Activated gamma-delta T cell treated with anti-CD3 and anti-CD28 coated beads, Interleukin-2, amount 50 U/mL, for 16 hours (primary cell): ENCODE measurements around the gene LRMDA.
"Not testable (repeated sequence)": the region's sequence is repeated elsewhere in the genome, so short reads cannot be mapped to it uniquely, and the experiment has no call there.

Source experiments
- DNase-seq: peaks from one replicate; pipeline ENCODE4 v3.0.0-alpha.2; 2020; ENCODE audit warnings: low read depth

Gene LRMDA

DNA sequence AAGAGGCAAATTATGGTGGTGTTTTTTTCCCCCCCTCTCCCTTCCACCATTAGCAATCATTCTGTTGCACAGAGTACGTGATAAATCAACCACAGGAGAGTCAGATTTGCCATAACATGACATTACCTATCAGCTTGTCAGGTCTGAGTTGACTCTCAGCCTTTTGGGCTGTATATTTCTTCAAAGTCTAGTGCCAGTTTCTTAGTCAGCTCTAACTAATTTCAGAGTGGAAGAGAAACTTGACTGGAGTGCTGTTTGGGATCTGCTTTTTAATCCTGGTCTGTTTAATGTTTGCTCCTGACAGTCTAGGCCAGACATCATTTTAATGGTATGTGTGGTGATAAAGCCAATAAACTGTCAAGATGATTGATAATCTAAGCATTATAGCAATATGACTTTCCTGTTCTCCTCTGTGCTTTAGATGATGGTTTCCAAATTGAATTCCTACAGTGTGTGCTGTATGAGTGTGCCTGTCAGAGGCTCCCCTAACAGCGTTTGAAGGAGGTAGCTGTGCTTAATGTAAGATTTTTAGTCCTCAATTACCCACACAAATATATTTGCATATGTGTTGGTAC lies 76.9 kb downstream of the LRMDA start:
- no peak for DNase-seq

DNA sequence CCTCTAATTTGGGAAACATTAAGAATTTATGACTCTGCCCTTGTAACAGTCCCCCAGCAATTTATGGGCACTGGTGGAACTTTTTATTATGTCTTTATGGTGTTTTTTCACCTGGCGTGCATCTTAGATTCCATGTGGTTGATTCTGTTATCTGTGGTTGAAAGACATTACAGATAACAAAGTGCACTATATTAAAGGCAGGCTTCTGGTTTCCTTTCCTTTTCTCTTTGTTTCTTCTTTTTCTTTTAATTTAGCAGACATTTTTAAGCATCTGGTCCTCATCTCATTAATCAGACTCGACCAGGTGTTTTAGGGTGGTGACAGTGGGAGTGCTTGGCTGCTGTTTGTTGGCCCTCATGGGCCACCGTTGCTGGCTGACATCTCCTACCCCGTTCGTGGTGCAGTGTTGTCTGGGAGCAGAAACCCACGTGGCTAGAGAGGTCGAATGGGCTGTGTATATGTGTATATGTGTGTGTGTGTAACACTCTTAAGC lies 77.4 kb downstream of the LRMDA start:
- no peak for DNase-seq

DNA sequence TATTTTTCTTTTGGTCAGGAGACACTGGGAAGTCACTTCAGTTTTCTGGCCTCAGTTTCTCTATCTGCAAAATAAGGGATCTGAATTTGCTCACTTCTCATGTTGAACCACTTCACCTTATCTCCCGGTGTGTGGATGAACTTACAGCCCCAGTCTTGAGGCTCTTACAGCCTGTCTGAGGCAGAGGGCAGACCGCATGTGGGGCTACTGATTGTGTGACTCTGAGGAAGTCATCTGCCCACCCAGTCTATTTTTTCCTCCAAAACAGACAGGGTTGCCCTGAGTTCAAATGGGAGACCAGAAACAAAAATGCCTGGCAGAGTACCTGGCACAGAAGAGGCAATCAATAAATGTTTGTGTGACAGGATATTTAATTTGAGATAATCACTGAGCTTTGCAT lies 78.3 kb downstream of the LRMDA start:
- no peak for DNase-seq

DNA sequence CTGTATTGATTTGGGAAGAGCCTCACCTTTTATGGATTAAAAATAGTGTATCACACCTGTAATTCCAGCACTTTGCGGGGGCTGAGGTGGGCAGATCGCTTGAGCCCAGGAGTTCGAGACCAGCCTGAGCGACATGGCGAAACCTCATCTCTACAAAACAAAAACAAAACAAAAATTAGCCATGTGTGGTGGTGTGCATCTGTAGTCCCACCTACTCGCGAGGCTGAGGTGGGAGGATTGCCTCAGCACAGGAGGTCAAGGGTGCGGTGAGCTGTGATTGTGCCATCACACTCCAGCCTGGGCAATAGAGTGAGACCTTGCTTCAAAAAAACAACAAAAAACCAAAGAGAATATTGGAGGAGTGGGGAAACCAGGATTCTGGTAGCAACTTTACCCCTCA lies 79.6 kb downstream of the LRMDA start:
- no peak for DNase-seq

DNA sequence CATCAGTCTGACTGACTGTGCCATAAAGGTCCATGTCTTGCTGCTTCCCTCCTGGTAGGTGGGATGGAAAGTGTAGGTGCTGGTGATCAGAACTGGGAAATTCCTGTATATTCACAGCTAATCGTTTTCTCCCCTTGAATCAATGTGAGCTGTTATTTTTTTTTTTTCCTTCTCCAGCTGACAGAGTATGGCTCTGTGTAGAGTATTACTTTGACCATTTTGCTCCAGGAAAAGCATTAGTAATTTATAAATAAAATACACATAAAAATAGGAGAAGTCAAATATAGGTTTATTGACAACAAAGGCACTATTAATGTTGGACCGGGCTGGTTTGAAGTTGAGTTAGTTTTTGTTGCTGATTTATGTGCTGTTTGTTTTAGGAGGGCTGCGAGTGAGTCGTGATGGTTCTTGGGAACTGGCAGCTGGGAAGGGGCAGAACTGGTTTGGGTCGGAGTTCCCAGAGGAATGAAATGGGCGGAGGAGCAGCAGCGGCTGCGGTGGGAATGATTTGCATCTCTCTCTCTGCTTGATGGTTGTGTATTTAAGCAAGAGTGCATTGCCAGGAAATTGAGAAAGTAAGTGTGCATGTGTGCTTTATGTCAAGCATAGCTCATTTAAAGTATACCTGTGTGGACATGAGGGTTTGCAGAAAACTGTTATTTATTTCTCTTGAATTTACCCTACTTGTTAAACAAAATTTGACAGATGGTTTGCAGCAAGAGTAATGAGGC lies 80.9 kb downstream of the LRMDA start:
- no peak for DNase-seq

DNA sequence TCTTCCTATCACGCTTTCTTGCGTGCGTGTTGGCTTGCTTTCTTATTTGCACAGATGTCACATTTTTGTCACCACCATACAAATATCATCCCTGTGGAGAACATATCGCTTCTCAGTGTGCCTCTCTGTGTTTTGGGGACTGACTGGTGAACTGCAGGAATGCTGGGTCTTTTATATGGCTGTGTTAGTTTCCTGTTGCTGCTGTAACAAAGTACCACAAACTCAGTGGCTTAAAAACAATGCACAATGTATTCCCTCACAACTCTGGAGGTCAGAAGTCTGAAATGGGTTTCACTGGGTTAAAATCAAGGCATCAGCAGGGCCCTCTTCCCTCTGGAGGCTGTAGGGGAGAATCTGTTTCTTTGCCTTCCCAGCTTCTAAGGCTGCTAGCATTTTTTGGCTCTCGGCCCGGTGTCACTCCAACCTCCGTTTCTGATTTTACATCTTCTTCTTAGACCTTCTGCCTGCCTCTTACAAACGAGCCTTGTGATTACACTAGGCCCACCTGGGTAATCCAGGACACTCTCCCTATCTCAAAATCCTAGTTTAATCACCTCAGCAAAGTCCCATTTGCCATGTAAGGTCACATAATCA lies 82.0 kb downstream of the LRMDA start:
- no peak for DNase-seq

DNA sequence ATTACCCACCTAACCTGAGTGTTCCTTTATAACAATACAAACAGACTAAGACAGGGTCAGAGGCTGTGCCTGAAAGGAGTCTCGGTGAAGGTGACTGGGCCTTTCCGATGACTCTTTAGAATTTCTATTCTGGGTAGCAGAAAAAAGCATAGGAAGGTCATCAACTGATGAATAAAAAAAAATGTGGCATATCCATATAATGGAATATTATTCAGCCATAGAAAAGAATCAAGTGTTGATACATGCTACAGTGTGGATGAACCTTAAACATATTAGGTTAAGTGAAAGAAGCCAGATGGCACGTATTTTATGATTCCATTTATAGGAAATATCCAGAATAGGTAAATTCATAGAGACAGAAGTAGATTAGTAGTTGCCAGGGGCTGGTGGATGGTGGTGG lies 83.4 kb downstream of the LRMDA start:
- no peak for DNase-seq

DNA sequence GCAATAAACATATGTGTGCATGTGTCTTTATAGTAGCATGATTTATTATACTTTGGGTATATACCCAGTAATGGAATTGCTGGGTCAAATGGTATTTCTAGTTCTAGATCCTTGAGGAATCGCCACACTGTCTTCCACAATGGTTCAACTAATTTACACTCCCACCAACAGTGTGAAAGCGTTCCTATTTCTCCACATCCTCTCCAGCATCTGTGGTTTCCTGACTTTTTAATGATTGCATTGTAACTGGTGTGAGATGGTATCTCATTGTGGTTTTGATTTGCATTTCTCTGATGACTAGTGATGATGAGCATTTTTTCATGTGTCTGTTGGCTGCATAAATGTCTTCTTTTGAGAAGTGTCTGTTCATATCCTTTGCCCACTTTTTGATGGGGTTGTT lies 84.7 kb downstream of the LRMDA start:
- DNase-seq, result not testable (repeated sequence)

DNA sequence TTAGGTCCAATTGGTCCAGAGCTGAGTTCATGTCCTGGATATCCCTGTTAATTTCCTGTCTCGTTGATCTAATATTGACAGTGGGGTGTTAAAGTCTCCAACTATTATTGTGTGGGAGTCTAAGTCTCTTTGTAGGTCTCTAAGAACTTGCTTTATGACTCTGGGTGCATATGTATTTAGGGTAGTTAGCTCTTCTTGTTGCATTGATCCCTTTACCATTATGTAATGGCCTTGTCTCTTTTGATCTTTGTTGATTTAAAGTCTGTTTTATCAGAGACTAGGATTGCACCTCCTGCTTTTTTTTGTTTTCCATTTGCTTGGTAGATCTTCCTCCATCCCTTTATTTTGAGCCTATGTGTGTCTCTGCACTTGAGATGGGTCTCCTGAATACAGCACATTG lies 87.8 kb downstream of the LRMDA start:
- DNase-seq, result not testable (repeated sequence)

DNA sequence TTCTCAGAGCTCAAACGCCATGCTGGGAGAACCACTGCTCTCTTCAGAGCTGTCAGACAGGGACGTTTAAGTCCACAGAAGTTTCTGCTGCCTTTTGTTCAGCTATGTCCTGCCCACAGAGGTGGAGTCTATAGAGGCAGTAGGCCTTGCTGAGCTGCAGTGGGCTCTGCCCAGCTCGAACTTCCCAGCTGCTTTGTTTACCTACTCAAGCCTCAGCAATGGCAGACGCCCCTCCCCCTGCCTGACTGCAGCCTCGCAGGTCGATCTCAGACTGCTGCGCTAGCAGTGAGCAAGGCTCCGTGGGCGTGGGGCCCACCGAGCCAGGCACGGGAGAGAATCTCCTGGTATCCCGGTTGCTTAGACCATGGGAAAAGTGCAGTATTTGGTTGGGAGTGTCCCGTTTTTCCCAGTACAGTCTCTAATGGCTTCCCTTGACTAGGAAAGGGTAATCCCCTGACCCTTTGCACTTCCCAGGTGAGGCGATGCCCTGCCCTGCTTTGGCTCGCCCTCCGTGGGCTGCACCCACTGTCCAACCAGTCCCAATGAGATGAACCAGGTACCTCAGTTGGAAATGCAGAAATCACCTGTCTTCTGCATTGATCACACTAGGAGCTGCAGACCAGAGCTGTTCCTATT lies 89.9 kb downstream of the LRMDA start:
- not testable (repeated sequence) for DNase-seq

DNA sequence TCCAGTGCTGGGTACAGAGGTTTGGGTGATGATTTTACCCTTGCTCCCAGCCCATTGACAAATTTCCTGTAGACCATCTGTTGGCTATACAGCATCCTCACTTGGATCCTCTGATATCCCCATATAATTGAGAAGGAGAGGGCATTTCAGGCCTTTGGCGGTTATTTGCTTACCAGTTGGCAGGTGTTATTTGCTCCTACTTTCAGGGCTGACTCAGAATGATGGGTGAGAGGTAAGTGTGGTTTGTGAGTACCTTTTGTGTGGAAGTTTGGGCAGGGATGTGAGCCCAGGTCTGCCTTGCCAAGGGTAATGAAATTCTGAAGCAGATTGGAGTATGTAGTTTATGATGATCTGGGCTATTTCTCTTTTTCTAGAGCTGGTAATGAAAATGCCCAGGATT lies 93.6 kb downstream of the LRMDA start:
- DNase-seq, result no peak

DNA sequence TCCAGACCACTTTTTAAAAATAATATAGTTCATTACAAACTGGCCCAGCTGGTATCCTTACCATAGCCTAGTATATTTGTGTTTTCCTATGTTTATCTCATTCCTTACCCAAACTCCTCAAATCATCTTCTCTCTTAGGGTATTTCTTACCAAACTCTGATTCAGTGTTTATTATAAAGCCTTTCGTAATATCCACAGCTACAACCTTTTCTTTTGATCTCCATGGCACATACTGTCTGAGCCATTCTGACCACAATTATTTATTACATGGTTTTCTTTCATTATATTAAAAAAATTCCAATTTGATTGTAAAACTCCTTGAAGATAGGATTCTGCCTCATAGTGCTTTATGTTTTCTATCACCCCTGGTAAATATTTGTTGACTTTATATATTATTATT lies 94.2 kb downstream of the LRMDA start:
- no peak for DNase-seq

DNA sequence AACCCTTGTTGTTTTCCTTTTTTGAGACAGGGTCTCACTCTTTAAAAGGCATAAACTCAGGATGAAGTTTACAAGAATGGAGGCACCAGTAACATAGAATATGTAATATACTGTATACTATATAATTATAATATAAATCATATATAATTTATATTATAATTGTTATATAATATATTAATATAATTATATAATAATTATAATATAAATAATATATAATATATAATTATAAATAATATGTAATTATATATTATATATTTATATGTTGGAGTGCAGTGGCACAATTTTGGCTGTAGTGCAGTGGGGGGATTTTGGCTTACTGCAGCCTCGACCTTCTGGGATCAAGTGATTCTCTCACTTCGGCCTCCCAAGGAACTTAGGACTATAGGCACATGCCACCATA lies 96.1 kb downstream of the LRMDA start:
- DNase-seq, result no peak

DNA sequence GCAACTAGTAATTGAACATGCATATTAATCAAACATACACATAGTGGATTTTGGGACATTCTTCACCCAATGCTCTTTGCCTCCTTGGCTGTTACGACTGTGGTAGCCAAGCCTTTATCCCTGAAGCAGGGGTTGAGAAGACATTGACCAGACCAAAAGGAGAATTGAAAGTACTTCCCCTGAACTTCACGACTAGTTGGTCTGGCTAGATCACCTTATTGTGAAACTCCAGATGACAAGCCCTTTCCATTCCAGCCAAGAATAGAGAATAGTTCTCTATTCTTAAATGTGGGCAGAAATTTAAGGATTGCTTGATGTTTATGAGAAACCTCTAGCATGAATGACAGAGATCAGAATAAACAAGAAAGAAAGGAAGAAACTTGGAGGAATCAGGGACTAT lies 97.0 kb downstream of the LRMDA start:
- DNase-seq, result no peak

DNA sequence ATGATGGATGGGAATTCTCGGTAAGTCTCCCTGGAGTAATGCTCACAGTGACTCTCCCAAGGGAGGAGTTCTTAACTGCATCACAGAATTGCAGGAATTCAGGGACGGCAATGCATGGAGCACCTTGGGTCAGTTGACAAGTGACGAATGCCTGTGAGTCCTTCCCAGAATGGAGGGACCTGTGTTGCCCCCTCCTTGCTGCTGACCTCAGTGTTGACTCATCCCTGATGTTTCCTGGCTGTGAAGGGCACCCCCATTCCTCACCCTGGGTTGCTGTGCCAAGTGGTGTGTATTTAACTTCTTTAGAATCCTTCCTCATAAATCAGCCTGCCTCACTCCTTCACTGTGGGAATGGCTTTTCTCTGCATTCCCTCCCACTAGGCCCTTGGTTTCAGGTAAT lies 98.9 kb downstream of the LRMDA start:
- no peak for DNase-seq

DNA sequence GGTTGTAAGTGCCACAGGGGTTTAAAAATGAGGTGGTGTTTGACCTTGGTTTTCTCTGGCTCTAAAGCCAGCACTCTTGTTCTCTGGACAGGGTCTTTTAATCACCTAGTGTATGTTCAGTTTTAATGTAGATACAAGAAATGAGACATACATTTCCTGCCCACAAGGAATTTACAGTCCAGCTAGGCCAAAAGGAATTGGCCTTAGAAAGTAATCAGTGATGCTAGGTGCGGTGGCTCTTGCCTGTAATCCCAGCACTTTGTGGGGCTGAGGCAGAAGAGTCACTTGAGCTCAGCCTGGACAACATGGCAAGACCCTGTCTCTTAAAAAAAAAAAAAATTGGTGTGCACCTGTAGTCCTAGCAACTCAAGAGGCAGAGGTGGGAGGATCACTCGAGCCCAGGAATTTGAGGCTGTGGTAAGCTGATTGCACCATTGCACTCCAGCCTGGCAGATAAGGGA lies 100.2 kb downstream of the LRMDA start:
- DNase-seq, result no peak

DNA sequence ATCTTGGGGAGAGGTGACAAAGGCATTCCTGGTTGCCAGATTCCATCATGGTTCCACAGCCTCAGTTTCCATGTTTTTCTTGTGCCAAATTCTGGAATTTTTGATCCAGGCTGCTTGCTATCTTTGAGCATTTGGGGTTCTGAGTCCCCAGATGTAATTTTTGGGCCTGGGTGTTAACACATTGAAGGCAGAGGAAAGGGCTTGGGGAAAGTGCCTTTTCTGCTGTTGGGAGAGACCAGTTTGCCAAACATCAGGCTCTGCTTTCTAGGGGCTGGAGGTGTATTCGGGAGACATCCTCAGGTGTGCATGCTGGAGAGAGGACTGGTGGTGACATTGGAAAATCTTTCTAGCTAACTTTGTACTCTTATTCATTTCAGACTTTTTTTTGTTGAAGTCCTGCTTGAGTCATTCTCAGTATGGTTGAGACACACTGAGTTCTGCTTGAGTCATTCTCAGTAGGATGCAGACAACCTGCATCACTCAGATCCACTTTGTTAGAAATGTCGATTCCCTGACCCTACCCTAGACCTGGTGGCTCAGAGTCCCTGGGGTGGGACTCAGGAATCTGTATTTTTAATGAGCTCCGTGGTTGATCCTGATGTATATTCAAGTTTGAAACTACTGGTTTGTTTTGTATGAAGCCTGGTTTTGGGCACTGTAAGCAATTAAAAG lies 101.0 kb downstream of the LRMDA start:
- DNase-seq, result no peak

DNA sequence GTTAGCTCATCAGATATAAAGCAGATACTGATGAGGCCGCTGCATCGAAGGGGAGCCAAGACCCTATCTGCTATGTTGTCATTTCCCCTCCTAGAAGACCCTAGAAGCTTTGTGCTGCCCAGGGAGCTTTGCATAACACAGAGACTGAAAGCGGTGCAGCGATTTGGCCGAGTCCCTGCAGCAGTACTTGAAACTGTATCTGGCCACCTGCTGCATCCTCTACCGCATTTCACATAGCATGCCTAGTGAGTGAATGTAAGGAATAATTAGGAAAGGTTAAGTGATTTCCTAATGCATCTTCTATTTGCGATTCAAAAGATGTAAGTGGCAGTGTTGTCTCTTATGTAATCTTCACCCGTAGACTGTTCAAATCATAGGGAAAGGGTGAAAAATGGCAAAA lies 106.7 kb downstream of the LRMDA start:
- no peak for DNase-seq

DNA sequence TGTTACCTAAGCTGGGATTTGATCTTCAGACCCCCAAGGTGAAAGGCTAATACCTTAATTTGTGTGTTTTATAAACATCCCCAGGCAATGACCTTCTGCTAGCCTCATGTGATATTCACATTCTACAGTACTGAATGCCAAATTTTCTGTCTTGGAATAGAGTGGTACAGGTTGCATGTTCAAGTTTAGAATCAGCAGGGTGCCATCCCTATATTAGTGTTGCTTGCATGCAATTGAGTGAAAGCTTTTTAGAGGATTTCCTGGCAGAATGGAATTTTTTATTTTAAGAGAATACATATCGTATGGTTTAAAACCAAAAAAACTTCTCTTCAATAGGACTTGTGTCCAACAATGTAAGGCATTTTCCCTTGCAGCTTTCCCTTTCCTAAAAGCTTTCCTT lies 107.3 kb downstream of the LRMDA start:
- DNase-seq, result no peak

DNA sequence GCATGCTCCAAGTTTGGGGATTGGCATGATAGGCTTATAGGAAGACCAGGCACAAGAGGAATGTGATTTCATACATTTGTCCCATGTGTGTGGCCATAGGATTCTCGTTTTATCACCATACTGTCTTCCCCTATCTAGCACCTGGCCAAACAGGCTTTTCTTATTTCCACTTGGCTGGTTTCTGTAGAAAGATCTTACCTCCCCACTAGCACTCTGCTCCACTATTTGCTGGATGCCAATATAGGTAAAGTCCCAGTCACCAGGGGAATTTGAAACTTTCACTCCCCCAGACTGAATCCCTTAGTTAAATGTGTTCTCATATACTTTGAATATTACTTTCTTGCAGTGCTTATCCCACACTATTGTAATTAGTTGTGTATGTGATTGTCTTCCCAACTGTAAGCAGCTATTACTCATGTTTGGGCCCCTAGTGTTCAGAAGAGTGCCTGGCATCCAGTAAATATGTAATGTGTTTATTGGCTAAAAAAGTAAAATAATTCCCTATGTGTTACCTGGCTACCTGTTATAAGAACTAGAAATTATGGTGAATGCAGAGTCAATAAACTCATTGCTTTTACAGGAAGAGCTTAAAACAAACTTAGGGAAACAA lies 109.0 kb downstream of the LRMDA start:
- no peak for DNase-seq

DNA sequence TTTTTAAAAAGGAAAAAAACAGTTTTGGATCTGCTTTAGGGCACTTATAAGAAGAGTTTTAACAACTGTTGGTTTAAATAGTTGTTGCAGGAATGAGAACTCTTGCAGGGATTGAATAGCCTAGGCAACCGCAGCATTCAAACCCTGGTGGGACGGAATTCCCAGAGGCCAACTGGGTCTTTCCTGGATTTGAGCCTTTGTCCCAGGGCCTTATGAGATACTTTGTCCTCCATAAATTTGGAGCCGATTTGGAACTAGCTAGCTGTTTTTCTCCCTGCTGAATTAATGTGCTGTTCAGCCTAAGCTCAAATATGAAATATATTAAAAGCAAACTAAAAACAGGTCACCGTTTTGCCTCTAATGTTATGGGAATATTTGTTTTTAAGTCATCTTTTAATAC lies 109.6 kb downstream of the LRMDA start:
- no peak for DNase-seq

DNA sequence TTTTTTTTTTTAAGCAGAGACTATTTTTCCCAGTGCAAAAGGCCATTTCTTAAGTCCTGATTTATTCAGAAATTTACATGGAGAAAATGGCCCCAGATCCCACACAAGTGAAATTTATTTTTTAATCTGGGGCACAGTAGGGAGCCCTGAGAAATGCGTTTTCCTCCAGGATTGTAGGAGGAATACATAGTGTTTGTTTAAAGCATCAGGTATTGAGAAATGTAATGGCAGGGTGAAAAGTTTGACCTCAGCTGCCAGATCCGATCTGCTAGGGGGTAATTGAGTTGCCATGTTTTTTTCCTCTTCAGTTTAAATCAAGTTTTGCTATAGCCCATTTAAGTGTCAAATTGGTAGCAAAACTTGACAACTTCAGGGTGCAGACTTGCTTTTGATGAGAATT lies 110.0 kb downstream of the LRMDA start:
- no peak for DNase-seq
